GM12878 (cell line): ENCODE data around the gene NUBPL. TPM values are rescaled to one million over a fixed set of nuclear protein-coding genes. Genes with fewer than 3 reads are reported as not detected.

Experiments used
- ATAC-seq: fragments of 200-7000 bp; cut with Tn5 transposase; 3 replicates; pipeline ENCODE4 v1.9.1; 2020; ENCODE audit warnings: mild to moderate bottlenecking, moderate library complexity
- BruUV-seq: library from RNA; stranded (reverse); fragments of 400-500 nt; replicated peaks from 2 replicates; lab custom pipeline; 2021; lab: Mats Ljungman, UMichigan
- CTCF ChIA-PET: fragments of 300-600 bp; sonication (Branson Sonifier 250); formaldehyde crosslinking; extraction: SDS; loops from one replicate; lab custom pipeline; 2021; ENCODE audit warnings: inconsistent platforms; lab: Yijun Ruan, JAX
- POLR2A ChIA-PET: fragments of 350-600 bp; formaldehyde crosslinking; extraction: SDS; loops from one replicate; lab custom pipeline; 2021; ENCODE audit warnings: inconsistent platforms; lab: Charles Lee
- RAD21 ChIA-PET: fragments of 300-600 bp; sonication (Branson Sonifier 250); formaldehyde crosslinking; loops from one replicate; lab custom pipeline; 2023; ENCODE audit warnings: antibody characterized with exemption; ENCODE audit not compliant: unreplicated experiment; lab: Charles Lee
- SMC1A ChIA-PET: fragments of 300-600 bp; sonication (Branson Sonifier 250); formaldehyde crosslinking; loops from one replicate; lab custom pipeline; 2023; ENCODE audit not compliant: unreplicated experiment, uncharacterized antibody; lab: Charles Lee
- DNase-seq: peaks from one replicate; pipeline ENCODE4 v3.0.0-alpha.2; 2011; ENCODE audit warnings: low read depth, low spot score
- FAIRE-seq: peaks from 3 replicates; lab custom pipeline; 2011; peaks lifted over from hg19 to GRCh38; lab: Jason Lieb, UNC
- H2AFZ ChIP-seq: 2 replicates; pipeline ENCODE4 v1.6.0; 2011; ENCODE audit warnings: low read depth, low read length, control low read depth; ENCODE audit not compliant: control insufficient read depth
- H3K27ac ChIP-seq: 2 replicates; pipeline ENCODE4 v1.5.1; 2011; ENCODE audit warnings: control low read depth; ENCODE audit not compliant: control insufficient read depth, insufficient read depth
- H3K27me3 ChIP-seq, 2 experiments: replicated peaks in 1 of 2; 2 replicates each; pipeline versions ENCODE4 v1.6.0 to v1.6.1; 2011; ENCODE audit warnings: low read length in 1 of 2; ENCODE audit not compliant: control insufficient read depth in 2 of 2, insufficient read depth in 2 of 2
- H3K36me3 ChIP-seq, 2 experiments: 2 replicates each; pipeline ENCODE4 v1.5.1; 2011; ENCODE audit warnings: low read length in 1 of 2; ENCODE audit not compliant: control insufficient read depth in 2 of 2, insufficient read depth in 2 of 2
- H3K4me1 ChIP-seq: 2 replicates; pipeline ENCODE4 v1.6.1; 2011; ENCODE audit warnings: mild to moderate bottlenecking, low read length, moderate library complexity, mixed read lengths; ENCODE audit not compliant: control insufficient read depth, insufficient read depth
- H3K4me2 ChIP-seq: 2 replicates; pipeline ENCODE4 v1.6.0; 2011; ENCODE audit warnings: control low read depth; ENCODE audit not compliant: control insufficient read depth, insufficient read depth
- H3K4me3 ChIP-seq: fragments of 200-600 bp; sonication (generic); 2 replicates; pipeline ENCODE4 v1.5.1; 2016
- H3K79me2 ChIP-seq: 2 replicates; pipeline ENCODE4 v1.6.0; 2011; ENCODE audit warnings: low read length; ENCODE audit not compliant: control insufficient read depth, insufficient read depth
- H3K9ac ChIP-seq: 2 replicates; pipeline ENCODE4 v1.8.0; 2011; ENCODE audit warnings: low read length, control low read depth, mixed read lengths; ENCODE audit not compliant: control insufficient read depth, insufficient read depth
- H3K9me3 ChIP-seq: replicated peaks from 3 replicates; pipeline ENCODE4 v1.5.1; 2011; ENCODE audit warnings: mild to moderate bottlenecking, low read length; ENCODE audit not compliant: control insufficient read depth, insufficient read depth
- H4K20me1 ChIP-seq: 2 replicates; pipeline ENCODE4 v1.6.0; 2011; ENCODE audit not compliant: control insufficient read depth, insufficient read depth
- CBX5 ChIP-seq: sonication (generic); IDR thresholded peaks from 2 replicates; pipeline ENCODE4 v1.6.1; 2016; ENCODE audit warnings: low read depth, moderate library complexity, mild to moderate bottlenecking, inconsistent platforms
- GABPA ChIP-seq: IDR thresholded peaks from 2 replicates; pipeline ENCODE4 v1.6.1; 2014; ENCODE audit warnings: antibody characterized with exemption, low read depth, mild to moderate bottlenecking, inconsistent platforms
- HDGF ChIP-seq: fragments of 450-650 bp; IDR thresholded peaks from 2 replicates; pipeline ENCODE4 v1.6.1; 2016; ENCODE audit warnings: antibody characterized with exemption
- RUNX3 ChIP-seq: IDR thresholded peaks from 2 replicates; pipeline ENCODE4 v1.6.1; 2012; ENCODE audit warnings: low read length, inconsistent platforms
- SIX5 ChIP-seq: IDR thresholded peaks from 2 replicates; pipeline ENCODE4 v1.6.1; 2011; ENCODE audit warnings: mild to moderate bottlenecking, low read depth, low read length, moderate library complexity; ENCODE audit not compliant: severe bottlenecking
- WGBS: methylation state at CpG from one replicate; pipeline ENCODE4 v1.1.6; 2016; ENCODE audit warnings: low lambda C conversion rate; ENCODE audit not compliant: insufficient replicate concordance, insufficient coverage; ENCODE audit errors: missing lambda C conversion rate; 5-methylcytosine and 5-hydroxymethylcytosine counted together
- in situ Hi-C: fragments of 300-500 bp; cut with MboI; formaldehyde crosslinking; loops from 9 replicates; pipeline ENCODE4 v1.14.3; 2018; ENCODE audit warnings: mixed read lengths
- intact Hi-C: fragments of 100-400 bp; cut with micrococcal nuclease; formaldehyde crosslinking; loops from one replicate; pipeline ENCODE4 v1.14.2; 2022; ENCODE audit not compliant: unreplicated experiment
- polyA plus RNA-seq, 11 experiments: library from polyadenylated mRNA; depleted of rRNA in 4 of 11; unstranded in 6 of 11; stranded (reverse) in 5 of 11; fragments of >200 nt; fragmentation: Nextera tagmentation in 4 of 11; fragmentation: Illumina TruSeq in 1 of 11; extraction: Ambion mirVana in 4 of 11; extraction: Trizol in 1 of 11; gene quantifications; 1 replicate in 1 of 11; 2 replicates in 10 of 11; pipeline versions ENCODE4 v1.2.1 to v1.2.3, GENCODE V29; 2011 to 2016; ENCODE audit warnings: inconsistent platforms in 2 of 11, missing spikeins in 2 of 11, low read depth in 1 of 11
- total RNA-seq, 4 experiments: library from RNA; depleted of rRNA in 3 of 4; stranded (reverse); fragments of >200 nt in 3 of 4; fragmentation: Illumina TruSeq in 1 of 4; extraction: Trizol in 1 of 4; gene quantifications; 2 replicates each; pipeline versions ENCODE4 v1.2.1 to v1.2.3, GENCODE V29; 2013 to 2021
- TF ChIP-seq, protein P1 (sequence below), 3 experiments: IDR thresholded peaks in 2 of 3; conservative IDR thresholded peaks in 1 of 3; 2 replicates each; pipeline ENCODE4 v1.5.1; 2011; ENCODE audit warnings: low read depth in 3 of 3, low read length in 3 of 3, mild to moderate bottlenecking in 3 of 3, control low read depth in 2 of 3, moderate library complexity in 2 of 3, inconsistent platforms in 1 of 3, mixed read lengths in 1 of 3; ENCODE audit not compliant: control insufficient read depth in 2 of 3, insufficient read depth in 1 of 3; ENCODE audit errors: extremely low read depth in 1 of 3
- TF ChIP-seq, protein P2 (sequence below): IDR thresholded peaks from 2 replicates; pipeline ENCODE4 v1.6.1; 2012; ENCODE audit warnings: low read depth, low read length, improper control_type of control experiment

Gene NUBPL
- total and polyA plus RNA-seq, 10 of the 15 experiments (the other 5 are each of a cell fraction or from before 2014, with no cell fraction given): 3.4 to 11.6 (median 8.1) TPM

DNA sequence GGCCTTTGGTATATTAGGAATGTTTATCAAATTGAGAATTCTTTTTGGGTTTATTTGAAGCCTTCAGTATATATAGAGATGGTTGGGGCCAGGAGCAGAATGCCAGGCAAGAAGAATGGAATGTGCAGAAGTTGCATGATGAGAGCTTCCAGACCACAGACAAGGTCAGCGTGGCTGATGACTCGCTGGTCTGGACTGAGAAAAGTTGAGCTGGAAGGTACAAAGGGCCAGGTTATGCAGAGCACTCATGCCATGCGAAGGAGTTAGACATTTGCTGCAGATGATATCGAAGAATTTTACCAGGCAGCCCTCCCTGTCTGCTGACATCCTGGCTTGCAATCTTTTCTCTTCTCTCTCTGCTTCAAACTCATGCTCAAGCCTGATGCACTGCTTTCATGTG is 319.7 kb downstream of the NUBPL start:
- ATAC-seq (no peak), FAIRE-seq (no peak)
- SMC1A ChIA-PET: no interaction called here
- no peaks in the 10 kb centered on the region for H4K20me1 ChIP-seq
- no peak overlapping the region for H3K4me2 ChIP-seq
- no peak overlapping the region for H3K9ac ChIP-seq
- in situ Hi-C loops: no loop called here
- TF ChIP-seq CBX5 (no peak), GABPA (no peak), SIX5 (no peak), RUNX3 (no peak), HDGF (no peak)
- TF ChIP-seq, protein P1, sequence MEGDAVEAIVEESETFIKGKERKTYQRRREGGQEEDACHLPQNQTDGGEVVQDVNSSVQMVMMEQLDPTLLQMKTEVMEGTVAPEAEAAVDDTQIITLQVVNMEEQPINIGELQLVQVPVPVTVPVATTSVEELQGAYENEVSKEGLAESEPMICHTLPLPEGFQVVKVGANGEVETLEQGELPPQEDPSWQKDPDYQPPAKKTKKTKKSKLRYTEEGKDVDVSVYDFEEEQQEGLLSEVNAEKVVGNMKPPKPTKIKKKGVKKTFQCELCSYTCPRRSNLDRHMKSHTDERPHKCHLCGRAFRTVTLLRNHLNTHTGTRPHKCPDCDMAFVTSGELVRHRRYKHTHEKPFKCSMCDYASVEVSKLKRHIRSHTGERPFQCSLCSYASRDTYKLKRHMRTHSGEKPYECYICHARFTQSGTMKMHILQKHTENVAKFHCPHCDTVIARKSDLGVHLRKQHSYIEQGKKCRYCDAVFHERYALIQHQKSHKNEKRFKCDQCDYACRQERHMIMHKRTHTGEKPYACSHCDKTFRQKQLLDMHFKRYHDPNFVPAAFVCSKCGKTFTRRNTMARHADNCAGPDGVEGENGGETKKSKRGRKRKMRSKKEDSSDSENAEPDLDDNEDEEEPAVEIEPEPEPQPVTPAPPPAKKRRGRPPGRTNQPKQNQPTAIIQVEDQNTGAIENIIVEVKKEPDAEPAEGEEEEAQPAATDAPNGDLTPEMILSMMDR (IDR thresholded peaks at IDR 0.05 in 2 of 3, conservative IDR thresholded peaks at IDR 0.05 in 1 of 3; ENCODE audit: control insufficient read depth in 2 of 3, extremely low read depth in 1 of 3, insufficient read depth in 1 of 3, low read depth in 3 of 3, low read length in 3 of 3): no peak
- TF ChIP-seq, protein P2, sequence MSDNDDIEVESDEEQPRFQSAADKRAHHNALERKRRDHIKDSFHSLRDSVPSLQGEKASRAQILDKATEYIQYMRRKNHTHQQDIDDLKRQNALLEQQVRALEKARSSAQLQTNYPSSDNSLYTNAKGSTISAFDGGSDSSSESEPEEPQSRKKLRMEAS: no peak
- TF ChIP-seq, all 136 proteins: peak for 0
- RAD21 ChIA-PET: no interaction called here
- H3K9me3 ChIP-seq: no peaks in the 10 kb centered on the region
- DNase-seq: no peak
- no peak overlapping the region for H3K27ac ChIP-seq
- H3K36me3 ChIP-seq: no peaks in the 10 kb centered on the region
- H3K79me2 ChIP-seq: no peaks in the 10 kb centered on the region
- H3K4me1 ChIP-seq: no peaks in the 10 kb centered on the region
- POLR2A ChIA-PET: no interaction called here
- H3K4me3 ChIP-seq: no peak overlapping the region
- H2AFZ ChIP-seq: no peak overlapping the region
- no TSS peak for BruUV-seq
- no peaks in the 10 kb centered on the region for H3K27me3 ChIP-seq
- CTCF ChIA-PET: no interaction called here
- WGBS: 56% methylated on average over 4 of the region's 4 CpGs
- intact Hi-C loops: no loop called here
